ENCODE measurements around the gene COL28A1. TPM values are rescaled to one million over a fixed set of nuclear protein-coding genes. Genes with fewer than 3 reads are reported as not detected.

COL28A1 gene
- polyA plus RNA-seq, 1 experiment = 0.04 TPM

DNA sequence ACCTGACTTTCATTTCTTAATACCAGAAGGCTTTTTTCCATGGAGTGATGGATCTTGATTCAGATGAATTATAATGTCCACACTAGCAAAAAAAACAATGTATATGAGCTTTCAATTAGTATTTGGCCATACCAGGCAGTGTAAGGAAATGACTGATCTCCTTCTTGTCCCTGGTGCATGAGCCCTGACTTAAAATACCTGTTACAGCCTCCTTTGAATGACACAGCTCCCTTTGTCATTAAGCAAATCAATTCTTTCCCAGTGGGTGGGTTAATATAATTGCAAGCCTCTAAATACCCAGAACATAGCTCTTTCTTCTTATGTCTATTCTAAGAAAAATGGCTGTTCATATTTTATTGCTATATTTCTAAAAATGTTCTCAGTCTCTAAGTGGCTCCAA is 188.6 kb downstream of the COL28A1 start:
- no peak for DNase-seq (ENCODE audit: low read depth)
- CTCF ChIA-PET = interaction anchor here (0.8 to 2.0 kb wide), 4 partner anchors 12 to 1097 kb away, joined by 3 to 5 read pairs (median 3); no protein-coding TSS in a partner anchor
- no peak overlapping the region for H3K4me3 ChIP-seq (ENCODE audit: low read depth, low read length)
- no peaks in the 10 kb centered on the region for H3K36me3 ChIP-seq (ENCODE audit: control insufficient read depth, insufficient read depth, low read length)
- POLR2A ChIA-PET = no interaction called here
- no peaks in the 10 kb centered on the region for H3K27me3 ChIP-seq (ENCODE audit: control insufficient read depth, insufficient read depth, low read length)
- TF ChIP-seq, protein P1, sequence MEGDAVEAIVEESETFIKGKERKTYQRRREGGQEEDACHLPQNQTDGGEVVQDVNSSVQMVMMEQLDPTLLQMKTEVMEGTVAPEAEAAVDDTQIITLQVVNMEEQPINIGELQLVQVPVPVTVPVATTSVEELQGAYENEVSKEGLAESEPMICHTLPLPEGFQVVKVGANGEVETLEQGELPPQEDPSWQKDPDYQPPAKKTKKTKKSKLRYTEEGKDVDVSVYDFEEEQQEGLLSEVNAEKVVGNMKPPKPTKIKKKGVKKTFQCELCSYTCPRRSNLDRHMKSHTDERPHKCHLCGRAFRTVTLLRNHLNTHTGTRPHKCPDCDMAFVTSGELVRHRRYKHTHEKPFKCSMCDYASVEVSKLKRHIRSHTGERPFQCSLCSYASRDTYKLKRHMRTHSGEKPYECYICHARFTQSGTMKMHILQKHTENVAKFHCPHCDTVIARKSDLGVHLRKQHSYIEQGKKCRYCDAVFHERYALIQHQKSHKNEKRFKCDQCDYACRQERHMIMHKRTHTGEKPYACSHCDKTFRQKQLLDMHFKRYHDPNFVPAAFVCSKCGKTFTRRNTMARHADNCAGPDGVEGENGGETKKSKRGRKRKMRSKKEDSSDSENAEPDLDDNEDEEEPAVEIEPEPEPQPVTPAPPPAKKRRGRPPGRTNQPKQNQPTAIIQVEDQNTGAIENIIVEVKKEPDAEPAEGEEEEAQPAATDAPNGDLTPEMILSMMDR (IDR thresholded peaks at IDR 0.05; ENCODE audit: insufficient read depth, low read depth, low read length) = no peak

DNA sequence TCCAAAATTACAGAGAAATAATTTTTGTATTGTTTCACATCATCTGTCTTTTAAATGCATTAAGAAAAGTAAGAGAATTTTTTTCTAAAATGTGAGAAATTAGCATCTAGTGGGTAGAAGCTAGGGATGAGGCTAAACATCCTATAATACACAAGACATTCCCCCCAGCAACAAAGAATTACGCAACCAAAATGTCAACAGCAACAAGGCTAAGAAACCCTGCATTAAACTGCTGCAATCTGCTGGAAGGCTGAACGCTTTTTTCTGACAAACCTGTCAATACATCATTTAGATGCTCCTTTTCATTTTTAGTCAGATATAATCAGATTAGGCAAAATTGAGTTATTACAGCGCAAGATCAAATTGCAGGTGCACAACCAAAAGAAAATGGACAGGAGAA is 191.1 kb downstream of the COL28A1 start:
- Histone ChIP-seq H3K27me3 (ENCODE audit: control insufficient read depth, insufficient read depth, low read length) (no peaks in the 10 kb centered on the region; the same call in 1 of the 2 replicates), H3K36me3 (ENCODE audit: control insufficient read depth, insufficient read depth, low read length) (no peaks in the 10 kb centered on the region), H3K4me3 (ENCODE audit: low read depth, low read length) (no peak overlapping the region)
- TF ChIP-seq, protein P1 (IDR thresholded peaks at IDR 0.05; ENCODE audit: insufficient read depth, low read depth, low read length) = no peak
- ChIA-PET CTCF (no interaction called here), POLR2A (no interaction called here)
- DNase-seq (ENCODE audit: low read depth) = no peak

DNA sequence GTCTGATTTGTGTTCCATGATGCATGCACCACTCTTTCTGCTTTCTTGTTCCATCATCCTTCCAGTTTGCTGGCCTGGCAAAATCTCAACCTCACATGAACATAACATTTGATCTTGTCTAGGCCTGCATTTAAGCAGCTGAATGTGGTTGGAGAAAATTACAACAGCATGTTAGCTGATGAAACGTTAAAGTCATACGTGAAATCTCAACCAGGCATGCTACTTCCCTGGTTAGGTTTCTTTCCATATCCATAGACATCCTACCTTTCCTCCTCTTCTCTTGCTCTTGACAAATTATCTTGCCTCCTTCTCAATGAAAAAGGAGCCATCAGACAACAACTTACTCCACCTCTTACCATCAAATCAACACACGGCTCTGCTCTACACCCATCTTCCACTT is 199.8 kb downstream of the COL28A1 start:
- H3K27me3 ChIP-seq (ENCODE audit: control insufficient read depth, insufficient read depth, low read length) = peaks cover 1% of the 10 kb centered on the region

DNA sequence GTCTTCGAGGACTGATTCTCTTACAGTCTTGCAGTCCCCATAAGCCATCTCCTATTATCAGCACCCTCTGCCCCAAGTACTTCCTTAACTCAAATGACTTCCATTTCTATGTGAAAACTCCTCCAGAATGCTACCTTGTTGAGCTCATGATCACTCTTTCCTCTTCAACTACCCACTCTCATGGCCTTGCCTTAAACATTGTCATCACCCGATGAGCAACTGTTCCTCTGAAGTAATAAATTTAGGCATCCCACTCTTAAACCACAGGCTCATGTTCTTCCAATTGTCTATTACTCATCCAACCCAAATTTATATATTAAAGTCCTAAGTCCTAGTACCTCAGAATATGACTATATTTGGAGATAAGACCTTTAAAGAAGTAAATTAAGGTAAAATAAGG is 200.5 kb downstream of the COL28A1 start:
- Histone ChIP-seq H3K27me3 (ENCODE audit: control insufficient read depth, insufficient read depth, low read length) (peaks cover 1% of the 10 kb centered on the region), H3K4me3 (ENCODE audit: low read depth, low read length) (no peak overlapping the region), H3K36me3 (ENCODE audit: control insufficient read depth, insufficient read depth, low read length) (no peaks in the 10 kb centered on the region)
- POLR2A ChIA-PET = no interaction called here
- no peak for DNase-seq (ENCODE audit: low read depth)
- TF ChIP-seq, protein P1 (IDR thresholded peaks at IDR 0.05; ENCODE audit: insufficient read depth, low read depth, low read length) = no peak
- CTCF ChIA-PET = no interaction called here

More for the DNA sequence above, 199.8 kb downstream of the COL28A1 start:
- DNase-seq (ENCODE audit: low read depth) = no peak
- ChIA-PET CTCF (no interaction called here), POLR2A (no interaction called here)
- Histone ChIP-seq H3K36me3 (ENCODE audit: control insufficient read depth, insufficient read depth, low read length) (no peaks in the 10 kb centered on the region), H3K4me3 (ENCODE audit: low read depth, low read length) (no peak overlapping the region)
- TF ChIP-seq, protein P1 (IDR thresholded peaks at IDR 0.05; ENCODE audit: insufficient read depth, low read depth, low read length) = no peak

DNA sequence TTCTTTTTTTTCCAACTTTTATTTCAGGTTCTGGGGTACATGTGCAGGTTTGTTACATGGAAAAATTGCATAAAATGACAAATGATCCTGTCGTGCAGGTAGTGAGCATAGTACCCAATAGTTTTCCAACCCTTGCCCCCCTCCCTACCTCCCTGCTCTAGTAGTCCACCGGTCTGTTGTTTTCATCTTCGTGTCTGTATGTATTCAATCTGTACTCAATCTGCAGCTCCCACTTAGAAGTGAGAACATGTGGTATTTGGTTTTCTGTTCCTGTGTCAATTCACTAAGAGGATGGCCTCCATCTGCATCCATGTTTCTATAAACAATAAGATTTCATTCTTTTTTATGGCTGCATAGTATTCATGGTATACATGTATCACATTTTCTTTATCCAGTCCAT is 202.1 kb downstream of the COL28A1 start:
- no peak overlapping the region for H3K4me3 ChIP-seq (ENCODE audit: low read depth, low read length)
- ChIA-PET CTCF (no interaction called here), POLR2A (no interaction called here)
- peaks cover 1% of the 10 kb centered on the region; the same call in 1 of the 2 replicates for H3K27me3 ChIP-seq (ENCODE audit: control insufficient read depth, insufficient read depth, low read length)
- DNase-seq (ENCODE audit: low read depth) = no peak
- TF ChIP-seq, protein P1 (IDR thresholded peaks at IDR 0.05; ENCODE audit: insufficient read depth, low read depth, low read length) = no peak
- no peaks in the 10 kb centered on the region for H3K36me3 ChIP-seq (ENCODE audit: control insufficient read depth, insufficient read depth, low read length)

Measured in BJ (cell line).